NOMO-1 (cell line): ENCODE results near the gene GLYAT.
"Not testable (repeated sequence)": the region's sequence is repeated elsewhere in the genome, so short reads cannot be mapped to it uniquely, and the experiment has no call there.

ENCODE experiments used
- DNase-seq, 2 experiments: peaks; one replicate each; lab custom pipeline; 2025; ENCODE audit not compliant: unreplicated experiment in 2 of 2; lab: John Stamatoyannopoulos, UW

Gene GLYAT

DNA sequence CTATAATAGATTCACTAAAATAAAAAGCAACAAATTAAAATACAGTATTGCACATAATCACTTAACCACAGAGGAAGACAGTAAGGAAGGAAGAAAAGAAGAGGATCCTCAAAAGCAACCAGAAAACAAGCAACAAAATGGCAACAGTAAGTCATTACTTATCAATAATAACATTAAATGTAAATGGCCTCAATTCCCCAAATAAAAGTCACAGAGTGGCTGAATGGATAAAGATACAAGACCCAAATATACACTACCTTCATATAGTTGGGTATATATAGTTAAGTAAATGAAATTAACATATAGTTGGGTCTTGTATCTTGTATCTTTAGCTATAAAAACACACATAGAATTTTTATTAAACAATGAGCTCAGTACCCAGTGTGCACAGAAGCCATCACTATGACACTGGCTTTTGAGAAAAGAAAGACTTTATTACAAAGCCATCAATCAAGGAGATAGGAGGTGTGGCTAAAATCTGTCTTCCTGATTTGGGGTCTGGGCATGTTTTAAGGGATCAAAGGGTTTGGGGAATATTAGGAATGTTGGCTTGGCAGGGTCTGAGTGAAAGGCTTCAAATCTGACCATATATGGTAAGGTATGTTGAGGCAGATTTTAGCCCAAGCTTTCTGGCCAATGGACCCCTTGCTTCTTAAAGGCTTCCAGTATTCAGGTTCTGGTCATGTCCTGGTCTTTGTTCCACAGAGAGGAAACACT lies 13.4 kb upstream of the GLYAT start:
- DNase-seq, result no peak

DNA sequence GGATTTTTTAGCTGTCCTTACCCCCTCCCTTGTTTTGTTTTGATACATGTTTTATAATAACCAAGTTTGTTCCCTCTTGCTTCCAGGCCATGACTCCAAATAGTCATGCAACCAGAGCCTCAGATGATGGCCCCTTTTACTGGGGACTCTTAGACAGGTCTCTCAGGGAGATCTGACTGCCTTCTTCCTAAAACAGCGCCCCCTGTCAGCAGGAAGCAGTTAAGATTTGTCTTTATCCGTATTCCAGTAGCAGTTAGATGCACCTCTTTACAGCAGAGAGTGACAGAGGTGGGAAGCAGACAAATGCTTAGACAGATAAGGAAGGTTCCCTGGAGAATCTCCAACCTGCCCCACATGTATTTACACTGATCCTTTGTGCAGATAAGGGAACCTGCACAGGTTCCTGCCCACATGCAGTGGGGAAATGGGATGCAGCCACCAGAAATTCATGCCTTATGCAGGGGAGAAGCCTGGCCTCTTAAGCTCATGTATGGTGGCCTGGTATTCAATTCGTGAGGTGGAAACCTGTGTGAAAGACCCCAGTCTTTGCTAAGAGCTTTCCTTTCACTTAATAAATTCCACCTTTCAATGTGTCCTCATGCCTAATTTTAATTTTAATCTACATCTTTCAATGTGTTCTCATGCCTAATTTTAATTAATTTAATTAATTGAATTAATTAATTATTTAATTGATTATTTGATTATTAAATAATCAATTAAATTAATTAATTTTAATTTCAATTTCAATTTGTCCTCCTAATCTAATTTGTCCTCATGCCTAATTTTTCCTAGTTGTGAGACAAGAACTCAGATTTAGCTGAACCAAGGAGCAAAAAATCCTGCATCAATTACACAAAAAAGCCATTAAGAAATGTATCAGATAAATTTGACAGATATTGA lies 11.5 kb upstream of the GLYAT start:
- no peak for DNase-seq

DNA sequence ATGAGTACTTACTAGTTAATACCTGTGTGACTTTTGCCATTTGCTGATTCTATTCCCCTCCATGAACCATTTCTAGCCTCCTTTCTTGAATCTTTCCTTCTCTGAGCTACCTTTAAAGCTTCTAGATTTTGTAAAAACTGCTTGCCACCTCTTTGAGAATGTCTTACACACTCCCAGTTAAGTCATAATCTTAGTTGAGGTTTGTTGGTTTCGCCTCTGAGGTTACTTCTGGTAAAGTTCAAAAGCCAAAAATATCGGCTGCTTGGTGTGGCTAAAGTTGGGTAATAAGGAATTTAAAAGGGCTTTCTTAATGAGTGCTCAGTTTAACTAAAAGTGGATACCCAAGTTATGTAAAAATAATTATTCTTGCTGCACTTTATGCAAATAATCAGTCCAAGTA lies 10.4 kb upstream of the GLYAT start:
- DNase-seq, result no peak

DNA sequence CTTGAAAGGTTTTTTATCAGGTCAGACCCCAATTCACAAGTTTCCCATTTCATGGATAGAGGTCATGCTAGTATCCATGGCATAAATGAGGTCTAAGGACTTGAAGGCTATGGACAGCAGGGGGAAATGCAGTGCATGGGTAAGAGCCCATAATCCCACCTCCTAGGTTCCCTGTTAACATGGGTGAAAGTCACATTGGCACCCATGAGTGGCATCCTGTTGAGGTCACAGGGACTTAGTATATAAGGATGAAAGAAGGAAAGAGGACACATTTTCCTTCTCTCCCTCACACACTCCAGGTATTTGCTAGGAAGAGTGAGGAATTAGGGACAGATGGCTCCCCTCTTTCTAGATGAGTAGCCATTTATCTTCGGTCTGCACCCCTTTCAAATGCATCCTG lies 9.4 kb upstream of the GLYAT start:
- no peak for DNase-seq

DNA sequence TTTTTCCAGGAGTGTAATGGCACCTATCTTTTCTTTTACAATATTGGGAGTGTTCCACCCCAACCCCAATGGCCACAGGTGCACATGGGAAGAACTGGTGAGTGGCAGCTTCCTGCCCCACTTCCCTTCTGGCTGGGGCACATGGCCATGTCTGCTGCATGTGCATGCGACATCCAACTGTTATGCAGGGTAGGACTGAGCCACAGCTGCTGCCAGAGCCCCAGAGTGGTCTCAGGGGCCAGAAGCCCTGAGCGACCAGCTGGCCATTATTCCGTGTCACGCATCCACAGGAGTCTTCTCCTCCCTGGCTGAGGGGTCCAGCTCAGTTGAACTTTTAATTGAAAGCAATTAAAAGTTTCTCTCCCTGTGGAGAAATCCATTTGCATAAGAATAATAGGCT lies 8.7 kb upstream of the GLYAT start:
- DNase-seq, result no peak

- DNase-seq, result no peak
Measured at GRCh38 chr11:58739725-58740430, 8.1 kb upstream of the GLYAT start.

GRCh38 chr11:58734681-58735490 lies 3.1 kb upstream of the GLYAT start:
- no peak for DNase-seq

- DNase-seq, result no peak
Measured at GRCh38 chr11:58730507-58731089, 1.1 kb downstream of the GLYAT start.

DNA sequence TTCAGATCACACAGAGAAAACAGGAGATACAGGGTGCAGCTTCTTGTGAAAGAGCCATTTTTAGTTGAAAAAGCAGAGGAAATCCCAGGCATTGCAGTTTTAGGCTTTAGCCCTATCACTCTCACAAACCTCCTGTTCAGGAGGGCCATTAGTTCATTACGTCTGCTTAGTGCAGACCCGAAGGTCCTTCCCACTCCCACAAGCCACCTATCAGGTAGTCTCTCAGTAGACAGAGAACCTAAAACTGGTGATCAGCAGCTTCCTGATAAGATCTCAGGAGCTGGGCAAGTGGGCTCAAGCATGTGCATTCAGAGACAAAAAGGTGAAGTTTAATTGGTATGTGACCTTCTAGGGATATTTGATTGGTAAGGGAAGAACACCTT lies 4.3 kb downstream of the GLYAT start:
- no peak for DNase-seq

DNA sequence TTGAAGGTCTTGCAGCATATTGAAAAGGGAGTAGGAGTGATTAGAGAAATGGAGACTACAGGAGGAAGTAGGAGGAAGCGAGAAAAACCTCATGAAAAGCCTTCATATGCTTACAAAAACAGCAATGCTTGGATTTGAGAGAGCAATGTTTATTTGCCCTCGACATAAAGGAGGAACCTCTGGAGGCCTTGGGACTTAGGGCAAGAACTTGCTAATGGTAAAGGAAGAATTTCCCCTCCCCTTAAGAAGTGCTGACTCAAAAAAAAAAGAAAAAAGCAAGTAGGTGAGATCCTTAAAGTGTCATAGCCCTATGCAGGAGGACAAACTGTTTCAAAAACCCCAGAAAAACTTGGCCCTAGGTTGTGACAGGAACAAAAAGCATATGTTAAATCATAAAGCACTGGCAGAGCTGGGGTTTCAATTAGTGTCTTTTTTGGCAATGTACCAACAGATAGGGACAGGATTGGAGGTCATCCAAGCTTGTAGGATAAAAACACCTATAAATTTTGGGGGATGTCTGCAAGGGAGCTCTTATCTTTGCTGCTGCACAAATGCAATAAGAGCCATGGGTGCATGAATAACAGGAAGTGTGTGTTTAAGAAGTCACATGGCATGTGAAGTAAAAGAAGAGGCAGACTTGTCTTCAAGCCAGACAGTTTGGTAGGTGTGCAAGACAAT lies 4.9 kb downstream of the GLYAT start:
- DNase-seq, result peak; percentile 9 to 54

GRCh38 chr11:58719406-58720117 lies 12.2 kb downstream of the GLYAT start:
- no peak for DNase-seq

DNA sequence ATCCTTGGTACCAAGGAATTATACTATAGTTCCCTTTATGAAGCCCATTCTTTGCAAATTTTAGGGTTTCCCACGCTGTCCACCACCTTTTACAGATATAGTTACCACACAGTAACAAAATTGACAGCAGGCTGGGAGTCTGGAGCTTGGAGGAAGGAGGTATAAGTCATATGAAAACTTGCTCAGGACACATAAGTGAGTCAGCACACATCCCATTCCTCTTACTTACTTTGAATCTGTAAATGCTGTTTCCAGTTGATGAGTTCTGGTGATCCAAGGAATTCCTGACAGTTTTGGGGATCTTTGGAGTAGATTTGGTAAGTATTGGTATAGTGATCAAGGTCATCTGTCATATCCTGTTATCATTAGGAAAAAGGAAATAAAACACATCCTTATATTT lies 19.2 kb downstream of the GLYAT start:
- DNase-seq, result no peak

DNA sequence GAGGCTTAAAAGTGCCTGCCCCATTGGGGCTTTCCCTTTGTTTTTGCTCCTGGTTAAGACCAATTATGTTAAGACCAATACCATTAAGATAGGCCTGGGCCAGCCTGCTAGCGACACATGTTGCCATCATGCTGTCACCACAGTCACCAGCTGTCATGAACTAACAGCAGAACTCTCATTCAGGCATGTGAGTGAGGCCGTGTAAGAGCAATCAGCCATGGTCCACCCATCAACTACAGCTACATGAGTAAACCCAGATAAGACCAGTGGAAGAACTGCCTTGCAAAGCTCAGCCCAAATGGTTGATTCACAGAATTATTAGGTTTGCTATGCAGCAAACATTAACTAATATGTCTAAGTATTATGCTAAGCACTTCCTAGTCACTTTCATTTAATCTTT lies 19.9 kb downstream of the GLYAT start:
- no peak for DNase-seq

DNA sequence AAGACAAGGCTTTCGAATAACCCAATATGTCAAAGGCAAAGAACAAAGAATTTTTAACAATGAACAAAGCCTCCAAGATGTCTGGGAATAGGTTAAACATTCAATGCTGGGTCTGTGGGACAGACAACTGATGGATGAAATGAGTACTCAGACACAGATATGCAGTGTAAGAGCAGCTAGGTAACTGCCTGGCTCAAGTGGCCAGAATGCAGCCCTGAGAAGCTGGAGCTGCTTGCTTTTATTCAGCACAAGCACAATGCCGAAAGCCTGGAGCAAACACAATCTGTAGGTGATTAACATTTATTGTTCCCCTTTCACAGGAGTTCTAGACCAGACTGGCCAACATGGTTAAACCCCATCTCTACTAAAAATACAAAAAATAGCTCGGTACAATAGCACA lies 24.0 kb downstream of the GLYAT start:
- no peak for DNase-seq

DNA sequence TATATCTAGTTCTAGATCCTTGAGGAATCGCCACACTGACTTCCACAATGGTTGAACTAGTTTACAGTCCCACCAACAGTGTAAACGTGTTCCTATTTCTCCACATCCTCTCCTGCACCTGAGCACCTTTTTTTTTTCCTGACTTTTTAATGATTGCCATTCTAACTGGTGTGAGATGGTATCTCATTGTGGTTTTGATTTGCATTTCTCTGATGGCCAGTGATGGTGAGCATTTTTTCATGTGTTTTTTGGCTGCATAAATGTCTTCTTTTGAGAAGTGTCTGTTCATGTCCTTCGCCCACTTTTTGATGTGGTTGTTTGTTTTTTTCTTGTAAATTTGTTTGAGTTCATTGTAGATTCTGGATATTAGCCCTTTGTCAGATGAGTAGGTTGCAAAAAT lies 34.9 kb downstream of the GLYAT start:
- DNase-seq, result not testable (repeated sequence)

- no peak for DNase-seq
Measured at GRCh38 chr11:58693026-58693425, 38.7 kb downstream of the GLYAT start.

GRCh38 chr11:58691675-58692074 lies 40.1 kb downstream of the GLYAT start:
- DNase-seq, result no peak

DNA sequence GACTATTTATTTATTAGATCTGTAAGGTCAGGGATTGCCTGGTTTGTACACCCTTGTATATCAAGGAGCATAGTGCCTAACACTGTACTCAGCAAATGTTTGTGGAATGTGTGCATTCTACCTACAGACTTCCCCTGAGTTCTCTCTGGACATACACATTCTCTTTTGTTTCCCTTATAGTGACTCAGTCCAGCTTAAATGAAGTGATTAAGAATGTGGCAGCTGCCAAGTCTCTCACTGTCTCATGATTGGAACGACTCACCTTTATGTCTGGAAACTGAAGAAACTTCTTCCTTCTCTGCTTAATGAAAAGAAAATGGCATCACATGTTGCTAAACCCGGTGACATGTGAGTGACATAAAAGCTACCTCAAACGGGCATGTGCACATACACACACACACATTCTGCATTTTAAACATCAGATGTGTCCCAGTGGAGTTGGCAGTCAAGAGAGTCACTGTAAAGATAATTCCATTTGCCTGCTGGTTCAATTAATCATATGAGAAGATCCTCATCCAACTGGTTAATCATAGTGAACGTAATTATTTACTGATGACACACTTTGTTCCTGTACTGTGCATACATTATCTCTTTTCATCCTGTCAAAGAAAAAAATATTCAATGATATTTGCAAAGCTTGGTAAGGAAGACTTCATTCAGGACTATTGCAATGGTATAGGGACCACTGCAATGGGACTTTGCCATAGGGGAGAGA lies 42.8 kb downstream of the GLYAT start:
- DNase-seq, result no peak
